OCI-LY1 (cell line): Measurements from ENCODE around the gene NAA10.

ENCODE experiments used
- H2AFZ ChIP-seq: fragments of 200-600 bp; sonication (generic), shearing (Covaris generic); 2 replicates; pipeline ENCODE4 v1.6.0; 2014; ENCODE audit warnings: antibody characterized with exemption, mild to moderate bottlenecking, low read length
- H3F3A ChIP-seq: fragments of 200-600 bp; sonication (generic), shearing (Covaris generic); 2 replicates; pipeline ENCODE4 v1.6.0; 2014; ENCODE audit warnings: mild to moderate bottlenecking, antibody characterized with exemption, low read length, moderate library complexity; ENCODE audit not compliant: insufficient read depth
- H3K27ac ChIP-seq: fragments of 200-600 bp; sonication (generic); 2 replicates; pipeline ENCODE4 v1.5.1; 2014; ENCODE audit warnings: low read length, mixed run types, mild to moderate bottlenecking, low read depth; ENCODE audit not compliant: poor library complexity, severe bottlenecking
- H3K27me3 ChIP-seq: fragments of 200-600 bp; sonication (generic); 2 replicates; pipeline ENCODE4 v1.6.0; 2014; ENCODE audit warnings: antibody characterized with exemption, mild to moderate bottlenecking, low read length, moderate library complexity; ENCODE audit not compliant: insufficient read depth
- H3K36me3 ChIP-seq: fragments of 200-600 bp; sonication (generic); 2 replicates; pipeline ENCODE4 v1.6.1; 2014; ENCODE audit warnings: mild to moderate bottlenecking, antibody characterized with exemption, low read length, moderate library complexity, mixed read lengths; ENCODE audit not compliant: insufficient read depth
- H3K4me1 ChIP-seq: fragments of 200-600 bp; sonication (generic); 2 replicates; pipeline ENCODE4 v1.5.1; 2014; ENCODE audit warnings: mild to moderate bottlenecking, low read length, moderate library complexity; ENCODE audit not compliant: insufficient read depth, severe bottlenecking
- H3K4me2 ChIP-seq: fragments of 200-600 bp; sonication (generic), shearing (Covaris generic); 2 replicates; pipeline ENCODE4 v1.6.1; 2014; ENCODE audit warnings: low read length
- H3K4me3 ChIP-seq: fragments of 200-600 bp; sonication (generic); 2 replicates; pipeline ENCODE4 v1.5.1; 2014; ENCODE audit warnings: low read length, low read depth, mild to moderate bottlenecking, mixed read lengths; ENCODE audit not compliant: poor library complexity, severe bottlenecking
- H3K79me2 ChIP-seq: fragments of 200-600 bp; shearing (Covaris generic); 2 replicates; pipeline ENCODE4 v1.6.1; 2016; ENCODE audit warnings: mixed run types, low read length, mixed read lengths; ENCODE audit not compliant: insufficient read depth
- H3K9ac ChIP-seq: fragments of 200-600 bp; sonication (generic), shearing (Covaris generic); 2 replicates; pipeline ENCODE4 v1.6.1; 2014; ENCODE audit warnings: mild to moderate bottlenecking, low read length, mixed read lengths
- H3K9me2 ChIP-seq: fragments of 200-600 bp; sonication (generic), shearing (Covaris generic); 2 replicates; pipeline ENCODE4 v1.6.1; 2014; ENCODE audit warnings: low read depth, mild to moderate bottlenecking, low read length, mixed read lengths
- H3K9me3 ChIP-seq: fragments of 200-600 bp; shearing (Covaris generic); 2 replicates; pipeline ENCODE4 v1.6.1; 2014; ENCODE audit warnings: low read length, mixed read lengths
- H4K20me1 ChIP-seq: fragments of 200-600 bp; sonication (generic), shearing (Covaris generic); 2 replicates; pipeline ENCODE4 v1.6.0; 2016; ENCODE audit warnings: mild to moderate bottlenecking, low read length; ENCODE audit not compliant: insufficient read depth
- EZH2 ChIP-seq: fragments of 200-600 bp; sonication (generic), shearing (Covaris generic); IDR thresholded peaks from 2 replicates; pipeline ENCODE4 v1.8.0; 2017; ENCODE audit warnings: borderline replicate concordance, mixed run types, mild to moderate bottlenecking, antibody characterized with exemption, low read length, moderate library complexity, mixed read lengths
- TF ChIP-seq, protein P1 (sequence below): fragments of 200-600 bp; sonication (generic), shearing (Covaris generic); IDR thresholded peaks from 2 replicates; pipeline ENCODE4 v1.5.1; 2017; ENCODE audit warnings: mild to moderate bottlenecking, antibody characterized with exemption, low read length, moderate library complexity, mixed read lengths

NAA10 gene

DNA sequence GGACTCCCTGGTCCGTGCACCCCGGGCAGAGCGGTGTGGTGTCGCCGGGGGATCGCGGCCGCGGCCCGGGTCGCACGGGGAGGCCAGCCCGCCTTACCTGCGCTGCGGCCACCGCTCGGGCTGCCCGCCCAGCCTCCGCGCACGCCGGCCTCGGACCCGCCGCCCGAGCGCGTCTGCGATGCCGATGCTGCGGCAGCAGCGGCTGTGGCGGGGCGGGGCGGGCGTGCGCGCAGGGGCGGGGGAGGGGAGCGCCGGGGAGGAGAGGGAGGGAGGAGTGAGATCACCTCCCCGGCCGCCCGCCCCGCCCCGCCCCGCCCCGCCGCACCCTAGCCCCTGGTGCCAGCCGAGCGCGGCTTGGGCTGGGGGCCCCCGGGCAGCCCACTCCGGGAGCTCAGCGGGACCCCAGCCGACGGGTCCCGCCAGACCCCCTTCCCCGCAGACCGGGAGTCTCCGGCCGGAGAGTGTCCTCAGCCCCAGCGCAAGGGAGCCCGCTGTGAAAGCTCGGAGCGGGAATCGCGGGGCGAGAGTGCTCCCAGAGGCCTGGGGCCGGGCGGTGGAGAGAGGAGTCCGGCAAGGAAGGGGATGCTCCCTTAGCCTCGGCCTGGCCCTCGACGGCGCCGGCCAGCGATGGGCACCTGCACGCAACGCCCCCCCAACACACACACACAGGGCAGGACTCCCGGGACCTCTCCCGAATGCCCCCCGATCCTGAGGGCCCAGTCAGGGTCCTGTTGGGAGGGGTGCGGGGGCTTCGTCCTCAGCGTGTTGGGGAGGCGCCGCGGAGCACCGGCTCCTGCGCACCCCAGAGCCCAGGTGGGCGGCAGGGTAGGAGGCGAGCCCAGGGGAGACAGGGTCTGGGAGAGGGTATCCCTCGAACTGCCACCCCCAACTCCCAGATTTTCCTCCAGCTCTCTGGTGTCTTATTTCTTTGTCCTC lies 48.6 kb downstream of the NAA10 start, which contains the start of gene L1CAM:
L1CAM (minus strand) TSS at position 206 of the 936 bp plus-strand sequence. CDS start 10,337 bp downstream, outside the sequence.
- Histone ChIP-seq H3K27ac (no peak within 1 kb of the TSS), H3F3A (no peaks in the 10 kb centered on the region), H3K4me1 (no peaks in the 10 kb centered on the region), H3K27me3 (no peaks in the 10 kb centered on the region), H3K4me3 (peak within 1 kb of the TSS; percentile 36), H3K79me2 (no peaks in the 10 kb centered on the region), H2AFZ (no peak within 1 kb of the TSS), H3K9ac (no peak within 1 kb of the TSS), H3K4me2 (peak within 1 kb of the TSS; percentile 50; the same call in 1 of the 2 replicates), H3K9me3 (no peaks in the 10 kb centered on the region), H3K36me3 (no peaks in the 10 kb centered on the region), H3K9me2 (no peaks in the 10 kb centered on the region), H4K20me1 (no peaks in the 10 kb centered on the region)
- TF ChIP-seq EZH2: no peak
- TF ChIP-seq, protein P1, sequence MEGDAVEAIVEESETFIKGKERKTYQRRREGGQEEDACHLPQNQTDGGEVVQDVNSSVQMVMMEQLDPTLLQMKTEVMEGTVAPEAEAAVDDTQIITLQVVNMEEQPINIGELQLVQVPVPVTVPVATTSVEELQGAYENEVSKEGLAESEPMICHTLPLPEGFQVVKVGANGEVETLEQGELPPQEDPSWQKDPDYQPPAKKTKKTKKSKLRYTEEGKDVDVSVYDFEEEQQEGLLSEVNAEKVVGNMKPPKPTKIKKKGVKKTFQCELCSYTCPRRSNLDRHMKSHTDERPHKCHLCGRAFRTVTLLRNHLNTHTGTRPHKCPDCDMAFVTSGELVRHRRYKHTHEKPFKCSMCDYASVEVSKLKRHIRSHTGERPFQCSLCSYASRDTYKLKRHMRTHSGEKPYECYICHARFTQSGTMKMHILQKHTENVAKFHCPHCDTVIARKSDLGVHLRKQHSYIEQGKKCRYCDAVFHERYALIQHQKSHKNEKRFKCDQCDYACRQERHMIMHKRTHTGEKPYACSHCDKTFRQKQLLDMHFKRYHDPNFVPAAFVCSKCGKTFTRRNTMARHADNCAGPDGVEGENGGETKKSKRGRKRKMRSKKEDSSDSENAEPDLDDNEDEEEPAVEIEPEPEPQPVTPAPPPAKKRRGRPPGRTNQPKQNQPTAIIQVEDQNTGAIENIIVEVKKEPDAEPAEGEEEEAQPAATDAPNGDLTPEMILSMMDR: no peak

DNA sequence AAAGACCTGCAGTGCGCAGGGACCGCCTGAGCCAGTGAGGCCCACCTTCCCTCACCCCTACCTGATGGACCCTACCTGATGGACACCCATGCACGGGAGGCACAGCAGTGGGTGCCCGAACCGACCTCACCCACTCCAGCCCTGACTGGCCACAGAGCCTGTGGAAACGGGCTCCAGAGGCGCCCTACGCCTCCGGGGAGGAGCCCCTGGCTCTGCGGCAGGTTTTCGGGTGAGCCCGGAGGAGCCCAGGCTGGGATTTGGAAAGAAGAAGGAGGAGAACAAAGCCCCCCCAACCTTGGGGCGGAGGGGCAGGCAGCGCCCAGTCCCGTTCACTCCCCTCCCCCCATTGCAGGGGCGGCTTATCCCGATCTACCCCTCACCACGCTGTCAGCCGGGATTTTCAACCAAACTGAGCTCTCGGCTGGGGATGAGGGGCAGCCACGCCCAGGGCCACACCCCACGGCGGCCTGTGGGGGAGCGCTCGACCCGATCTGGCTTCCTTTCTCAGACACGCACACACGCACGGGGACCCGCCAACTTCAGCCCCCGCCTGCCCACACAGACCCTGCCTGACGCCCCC lies 49.5 kb downstream of the NAA10 start:
- TF ChIP-seq EZH2: no peak
- TF ChIP-seq, protein P1: no peak
- Histone ChIP-seq H3K9me2 (no peaks in the 10 kb centered on the region), H3K27ac (no peak overlapping the region), H3K4me1 (no peaks in the 10 kb centered on the region), H3F3A (no peaks in the 10 kb centered on the region), H3K9me3 (no peaks in the 10 kb centered on the region), H3K36me3 (no peaks in the 10 kb centered on the region), H2AFZ (no peak overlapping the region), H3K4me3 (peak overlapping the region; percentile 36), H3K4me2 (peak overlapping the region; percentile 50; the same call in 1 of the 2 replicates), H4K20me1 (no peaks in the 10 kb centered on the region), H3K79me2 (no peaks in the 10 kb centered on the region), H3K9ac (no peak overlapping the region), H3K27me3 (no peaks in the 10 kb centered on the region)

DNA sequence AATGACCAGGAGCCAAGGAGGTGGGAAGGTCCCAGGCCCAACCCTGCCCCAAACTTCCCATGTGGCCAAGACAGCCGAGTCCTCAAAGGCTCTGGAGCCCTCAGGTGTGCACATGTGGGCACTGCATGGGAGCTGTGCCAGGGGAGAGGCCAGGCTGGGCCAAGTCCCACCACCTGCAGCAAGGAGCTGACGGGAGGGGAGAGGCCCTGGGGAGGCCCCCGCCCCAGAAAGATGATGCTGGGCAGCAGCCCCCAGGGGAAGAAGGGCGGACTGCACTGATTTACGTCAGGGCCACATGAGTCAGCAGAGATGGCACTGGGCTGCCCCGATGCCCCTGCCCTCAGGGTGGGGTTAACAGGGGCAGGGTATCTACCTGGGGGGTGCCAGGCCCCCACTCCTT lies 50.2 kb downstream of the NAA10 start:
- Histone ChIP-seq H3K27ac (no peak overlapping the region), H3K9me2 (no peaks in the 10 kb centered on the region), H4K20me1 (no peaks in the 10 kb centered on the region), H3K4me2 (no peak overlapping the region), H3K36me3 (no peaks in the 10 kb centered on the region), H3K27me3 (no peaks in the 10 kb centered on the region), H3K9ac (no peak overlapping the region), H3K4me1 (no peaks in the 10 kb centered on the region), H3K79me2 (no peaks in the 10 kb centered on the region), H3F3A (no peaks in the 10 kb centered on the region), H2AFZ (no peak overlapping the region), H3K4me3 (no peak overlapping the region), H3K9me3 (no peaks in the 10 kb centered on the region)
- TF ChIP-seq, protein P1: no peak
- no peak for TF ChIP-seq EZH2
